ENCODE results near the gene CYGB. TPM values are rescaled to one million over a fixed set of nuclear protein-coding genes. Genes with fewer than 3 reads are reported as not detected.

The CYGB gene
- polyA plus RNA-seq (2012; ENCODE audit: insufficient read length, low read depth), result 0.39 TPM

DNA sequence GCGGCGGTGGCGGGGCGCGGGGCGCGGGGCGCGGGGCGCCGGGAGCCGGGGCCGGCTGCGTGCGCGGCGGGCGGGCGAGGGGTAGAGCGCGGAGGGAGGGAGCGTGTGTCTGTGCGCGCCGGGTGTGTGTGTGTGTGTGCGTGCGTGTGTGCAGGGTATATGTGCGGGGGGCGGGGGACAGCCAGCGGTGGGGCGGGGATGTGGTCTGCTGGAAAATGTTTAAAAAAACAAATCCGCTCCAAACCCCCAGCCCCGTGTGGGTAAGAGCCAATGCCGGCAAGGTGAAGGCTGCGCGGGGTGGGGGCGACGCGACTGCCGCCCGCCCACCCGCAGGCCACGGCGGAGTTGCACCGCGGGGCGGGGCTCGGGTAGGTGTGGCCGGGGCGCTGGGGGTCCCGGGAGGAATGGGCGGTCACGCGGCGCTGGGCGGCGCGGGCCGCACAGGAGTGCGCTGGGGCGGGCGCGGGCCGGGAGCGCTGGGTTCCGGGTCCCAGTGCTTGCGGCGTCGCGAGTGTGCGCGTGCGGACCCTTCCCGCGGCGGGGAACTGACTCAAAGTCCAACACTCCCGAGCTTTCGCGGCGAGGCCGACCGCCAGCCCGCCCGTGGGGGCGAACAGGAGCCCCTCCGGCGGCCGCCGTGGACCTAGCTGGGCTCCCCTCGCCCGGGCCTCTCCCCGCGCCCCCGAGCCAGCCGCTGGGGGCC is at the start of gene CYGB:
TSS of gene CYGB (minus strand) at position 132 of the 703 bp plus-strand sequence. CDS start 167 bp downstream, outside the sequence.
- TF ChIP-seq, protein P1, sequence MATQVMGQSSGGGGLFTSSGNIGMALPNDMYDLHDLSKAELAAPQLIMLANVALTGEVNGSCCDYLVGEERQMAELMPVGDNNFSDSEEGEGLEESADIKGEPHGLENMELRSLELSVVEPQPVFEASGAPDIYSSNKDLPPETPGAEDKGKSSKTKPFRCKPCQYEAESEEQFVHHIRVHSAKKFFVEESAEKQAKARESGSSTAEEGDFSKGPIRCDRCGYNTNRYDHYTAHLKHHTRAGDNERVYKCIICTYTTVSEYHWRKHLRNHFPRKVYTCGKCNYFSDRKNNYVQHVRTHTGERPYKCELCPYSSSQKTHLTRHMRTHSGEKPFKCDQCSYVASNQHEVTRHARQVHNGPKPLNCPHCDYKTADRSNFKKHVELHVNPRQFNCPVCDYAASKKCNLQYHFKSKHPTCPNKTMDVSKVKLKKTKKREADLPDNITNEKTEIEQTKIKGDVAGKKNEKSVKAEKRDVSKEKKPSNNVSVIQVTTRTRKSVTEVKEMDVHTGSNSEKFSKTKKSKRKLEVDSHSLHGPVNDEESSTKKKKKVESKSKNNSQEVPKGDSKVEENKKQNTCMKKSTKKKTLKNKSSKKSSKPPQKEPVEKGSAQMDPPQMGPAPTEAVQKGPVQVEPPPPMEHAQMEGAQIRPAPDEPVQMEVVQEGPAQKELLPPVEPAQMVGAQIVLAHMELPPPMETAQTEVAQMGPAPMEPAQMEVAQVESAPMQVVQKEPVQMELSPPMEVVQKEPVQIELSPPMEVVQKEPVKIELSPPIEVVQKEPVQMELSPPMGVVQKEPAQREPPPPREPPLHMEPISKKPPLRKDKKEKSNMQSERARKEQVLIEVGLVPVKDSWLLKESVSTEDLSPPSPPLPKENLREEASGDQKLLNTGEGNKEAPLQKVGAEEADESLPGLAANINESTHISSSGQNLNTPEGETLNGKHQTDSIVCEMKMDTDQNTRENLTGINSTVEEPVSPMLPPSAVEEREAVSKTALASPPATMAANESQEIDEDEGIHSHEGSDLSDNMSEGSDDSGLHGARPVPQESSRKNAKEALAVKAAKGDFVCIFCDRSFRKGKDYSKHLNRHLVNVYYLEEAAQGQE (IDR thresholded peaks at IDR 0.05; ENCODE audit: insufficient read depth in 1 of 2, low read depth in 2 of 2, low read length in 2 of 2), result no peak
- TF ChIP-seq TAF1 (IDR thresholded peaks at IDR 0.05; ENCODE audit: borderline replicate concordance, insufficient read depth, low read length), result no peak
- TF ChIP-seq POLR2AphosphoS5 (IDR thresholded peaks at IDR 0.05; ENCODE audit: low read depth, low read length), result no peak
- TF ChIP-seq FOXP2 (optimal IDR thresholded peaks at IDR 0.05; ENCODE audit: borderline replicate concordance, extremely low read depth, extremely low read length, insufficient read depth), result no peak
- no peak for TF ChIP-seq SIN3A (IDR thresholded peaks at IDR 0.05; ENCODE audit: borderline replicate concordance, insufficient read depth, low read length)

DNA sequence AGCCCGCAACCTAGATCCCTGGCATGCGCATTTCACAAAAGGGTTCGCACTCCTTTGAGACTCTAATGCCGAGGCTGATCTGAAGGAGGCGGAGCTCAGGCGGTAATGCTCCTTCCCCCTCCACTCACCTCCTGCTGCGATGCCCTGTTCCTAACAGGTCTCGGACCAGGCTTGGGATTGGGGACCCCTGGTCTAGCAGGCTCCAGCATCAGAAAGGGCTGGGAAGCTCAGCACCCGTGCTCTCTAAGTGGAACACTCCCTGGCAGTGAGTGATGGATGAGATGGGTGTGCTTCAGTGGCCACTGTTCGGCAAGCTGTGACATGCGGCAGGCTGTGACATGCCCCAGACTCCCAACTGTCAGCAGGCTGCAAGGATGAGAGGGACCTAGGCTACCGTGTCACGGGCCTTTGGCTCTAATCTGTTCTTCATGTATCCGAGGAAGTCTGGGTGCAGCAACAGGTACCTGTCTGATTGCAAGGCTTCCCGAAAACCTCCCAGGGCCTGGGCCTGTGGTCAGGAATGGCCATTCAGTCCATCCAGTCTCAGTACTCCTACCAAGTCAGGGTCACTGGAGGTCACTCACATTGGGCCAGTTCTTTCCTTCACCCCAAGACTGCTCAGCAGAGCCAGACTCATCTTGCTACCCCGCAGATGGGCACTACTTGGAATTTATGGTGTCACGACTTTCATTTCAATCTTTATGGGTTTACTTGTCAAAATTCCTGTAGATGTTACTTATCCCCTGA is 49.4 kb upstream of the CYGB start:
- no peak for TF ChIP-seq SIN3A (IDR thresholded peaks at IDR 0.05; ENCODE audit: borderline replicate concordance, insufficient read depth, low read length)
- no peak for TF ChIP-seq POLR2AphosphoS5 (IDR thresholded peaks at IDR 0.05; ENCODE audit: low read depth, low read length)
- no peak for TF ChIP-seq FOXP2 (optimal IDR thresholded peaks at IDR 0.05; ENCODE audit: borderline replicate concordance, extremely low read depth, extremely low read length, insufficient read depth)
- TF ChIP-seq TAF1 (IDR thresholded peaks at IDR 0.05; ENCODE audit: borderline replicate concordance, insufficient read depth, low read length), result no peak
- TF ChIP-seq, protein P1 (IDR thresholded peaks at IDR 0.05; ENCODE audit: insufficient read depth in 1 of 2, low read depth in 2 of 2, low read length in 2 of 2), result no peak

DNA sequence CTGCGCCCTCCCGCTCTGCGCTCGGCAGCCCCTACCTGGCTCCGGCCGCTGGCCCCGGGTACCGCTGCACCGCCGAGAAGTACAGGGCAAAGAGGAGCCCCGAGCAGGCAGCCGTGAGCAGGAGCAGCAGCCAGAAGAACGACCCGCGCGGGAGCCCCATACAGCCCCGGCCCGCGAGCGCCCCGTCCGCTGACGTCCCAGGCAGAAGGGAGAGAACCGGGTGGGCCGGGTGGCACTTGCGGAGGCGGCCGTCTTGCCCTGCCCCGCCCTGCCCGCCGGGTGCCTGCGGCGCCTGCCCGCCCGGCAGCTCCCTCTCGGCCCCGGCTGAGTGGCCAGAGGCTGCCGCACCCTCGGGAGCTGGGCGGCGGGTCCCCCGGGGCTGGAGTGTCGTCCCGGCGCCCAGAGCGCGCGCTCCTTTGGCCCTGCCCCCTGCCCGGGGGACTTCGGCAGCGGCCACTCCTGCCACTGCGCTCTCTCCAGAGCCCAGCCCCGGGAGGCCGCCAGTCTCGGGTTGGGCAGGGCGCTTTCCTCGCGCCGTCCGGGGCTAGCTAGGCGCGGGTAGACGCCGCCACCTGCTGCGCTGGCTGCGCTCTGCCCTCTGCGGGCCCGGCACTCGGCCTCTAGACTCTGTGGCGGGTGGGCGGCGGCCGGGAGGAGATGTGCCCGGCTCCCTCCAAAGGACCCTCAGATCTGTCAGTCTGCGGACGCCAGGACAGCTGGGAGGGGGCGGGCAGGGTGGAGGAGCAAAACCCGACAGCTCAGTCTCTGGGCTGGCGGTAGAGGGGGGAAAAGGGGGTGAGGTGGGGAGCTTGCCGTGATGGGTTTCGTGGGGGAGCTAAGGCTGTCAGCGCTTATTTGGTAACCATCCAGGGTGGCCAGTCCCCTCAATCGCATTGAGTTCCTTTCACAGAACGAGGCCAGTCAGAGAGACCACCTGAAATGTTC is 48.4 kb upstream of the CYGB start, which contains the start of gene ST6GALNAC2:
TSS of gene ST6GALNAC2 (minus strand) at position 212 of the 945 bp plus-strand sequence. CDS start at position 160, 52 bp downstream.
- no peak for TF ChIP-seq FOXP2 (optimal IDR thresholded peaks at IDR 0.05; ENCODE audit: borderline replicate concordance, extremely low read depth, extremely low read length, insufficient read depth)
- no peak for TF ChIP-seq POLR2AphosphoS5 (IDR thresholded peaks at IDR 0.05; ENCODE audit: low read depth, low read length)
- TF ChIP-seq SIN3A (IDR thresholded peaks at IDR 0.05; ENCODE audit: borderline replicate concordance, insufficient read depth, low read length), result no peak
- TF ChIP-seq, protein P1 (IDR thresholded peaks at IDR 0.05; ENCODE audit: insufficient read depth in 1 of 2, low read depth in 2 of 2, low read length in 2 of 2), result no peak
- no peak for TF ChIP-seq TAF1 (IDR thresholded peaks at IDR 0.05; ENCODE audit: borderline replicate concordance, insufficient read depth, low read length)

DNA sequence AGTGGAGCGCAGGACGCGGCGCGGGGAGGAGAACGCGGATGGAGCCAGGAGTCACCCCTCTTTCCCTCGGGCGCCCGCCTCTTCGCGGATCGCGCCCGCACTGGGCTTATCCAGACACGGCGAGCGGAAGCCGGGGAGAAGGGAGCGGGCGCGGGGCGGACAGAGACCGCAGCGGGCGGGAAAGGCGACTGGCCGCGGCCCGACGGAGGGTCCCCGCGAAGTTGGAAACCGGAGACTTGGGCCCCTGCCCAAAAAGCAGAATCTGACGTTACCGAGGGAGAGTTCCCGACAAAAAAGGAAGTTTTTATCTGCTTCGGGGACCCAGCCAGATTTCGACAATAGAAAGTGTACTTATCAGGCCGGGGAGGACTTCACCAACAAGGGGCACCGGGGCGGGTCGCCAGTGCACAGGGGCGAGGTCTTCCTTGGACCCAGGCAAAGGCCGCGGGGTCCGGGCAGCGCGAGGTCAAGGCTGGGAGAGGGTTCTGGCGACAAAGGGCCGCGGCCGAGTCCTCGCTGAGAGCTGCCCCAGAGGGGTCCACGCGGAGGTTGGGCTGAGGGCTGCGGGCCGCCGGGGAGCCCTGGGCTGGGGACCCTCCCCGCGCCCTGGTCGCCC is 47.6 kb upstream of the CYGB start:
- TF ChIP-seq, protein P1 (IDR thresholded peaks at IDR 0.05; ENCODE audit: insufficient read depth in 1 of 2, low read depth in 2 of 2, low read length in 2 of 2), result no peak
- TF ChIP-seq SIN3A (IDR thresholded peaks at IDR 0.05; ENCODE audit: borderline replicate concordance, insufficient read depth, low read length), result no peak
- no peak for TF ChIP-seq POLR2AphosphoS5 (IDR thresholded peaks at IDR 0.05; ENCODE audit: low read depth, low read length)
- no peak for TF ChIP-seq FOXP2 (optimal IDR thresholded peaks at IDR 0.05; ENCODE audit: borderline replicate concordance, extremely low read depth, extremely low read length, insufficient read depth)
- TF ChIP-seq TAF1 (IDR thresholded peaks at IDR 0.05; ENCODE audit: borderline replicate concordance, insufficient read depth, low read length), result no peak
